Activated T-cell treated with anti-CD3 and anti-CD28 coated beads, Interleukin-2, amount 50 U/mL, for 1 hour (primary cell): ENCODE data around the gene KRTAP19-3.
"Not testable (repeated sequence)": the region's sequence is repeated elsewhere in the genome, so short reads cannot be mapped to it uniquely, and the experiment has no call there.

Experiments
- DNase-seq: peaks from one replicate; pipeline ENCODE4 v3.0.0-alpha.2; 2020

Gene KRTAP19-3

GRCh38 chr21:30491963-30492428, at the start of gene KRTAP19-3:
Gene KRTAP19-3 (minus strand): TSS chr21:30492013. CDS start chr21:30491957, 56 bp downstream.
- no peak for DNase-seq

GRCh38 chr21:30518876-30519275, 27.1 kb upstream of the KRTAP19-3 start:
- DNase-seq = no peak

GRCh38 chr21:30515681-30516080, 23.9 kb upstream of the KRTAP19-3 start:
- no peak for DNase-seq

- DNase-seq = not testable (repeated sequence)
These were observed 13.9 kb upstream of the KRTAP19-3 start for GRCh38 chr21:30505621-30506205.

- DNase-seq = no peak
These were observed 10.2 kb upstream of the KRTAP19-3 start, which contains the start of gene KRTAP19-5 for GRCh38 chr21:30502041-30502440. Gene KRTAP19-5 (minus strand): TSS chr21:30502141. CDS start chr21:30502090, 51 bp downstream.

GRCh38 chr21:30497065-30497464, 5.3 kb upstream of the KRTAP19-3 start, which contains the start of gene KRTAP19-4:
Gene KRTAP19-4 (minus strand): TSS chr21:30497165. CDS start chr21:30497110, 55 bp downstream.
- no peak for DNase-seq

- no peak for DNase-seq
These were observed 4.5 kb downstream of the KRTAP19-3 start, which contains the start of gene KRTAP19-2 for GRCh38 chr21:30487336-30487735. Gene KRTAP19-2 (minus strand): TSS chr21:30487436. CDS start chr21:30487348, 88 bp downstream.

GRCh38 chr21:30486180-30486579, 5.6 kb downstream of the KRTAP19-3 start:
- no peak for DNase-seq

GRCh38 chr21:30482130-30482529, 9.7 kb downstream of the KRTAP19-3 start:
- no peak for DNase-seq

GRCh38 chr21:30480145-30480544, 11.7 kb downstream of the KRTAP19-3 start, which contains the start of gene KRTAP19-1:
Gene KRTAP19-1 (minus strand): TSS chr21:30480367. CDS start chr21:30480317, 50 bp downstream.
- DNase-seq = no peak

GRCh38 chr21:30479259-30479658, 12.6 kb downstream of the KRTAP19-3 start:
- no peak for DNase-seq

GRCh38 chr21:30478004-30478403, 13.8 kb downstream of the KRTAP19-3 start:
- DNase-seq = no peak

- DNase-seq = no peak
These were observed 22.7 kb downstream of the KRTAP19-3 start for GRCh38 chr21:30468900-30469714.

GRCh38 chr21:30463713-30464112, 28.1 kb downstream of the KRTAP19-3 start:
- DNase-seq = no peak

- DNase-seq = no peak
These were observed 43.3 kb downstream of the KRTAP19-3 start for GRCh38 chr21:30448514-30448913.

GRCh38 chr21:30447056-30447455, 44.8 kb downstream of the KRTAP19-3 start:
- no peak for DNase-seq

GRCh38 chr21:30444204-30444603, 47.6 kb downstream of the KRTAP19-3 start:
- DNase-seq = no peak

GRCh38 chr21:30443226-30443625, 48.6 kb downstream of the KRTAP19-3 start:
- DNase-seq = no peak
